Loucy (cell line): ENCODE measurements around the gene CDC42BPA.

ENCODE experiments used
- H2AFZ ChIP-seq: fragments of 200-600 bp; sonication (generic); 2 replicates; pipeline ENCODE4 v1.6.0; 2016; ENCODE audit warnings: antibody characterized with exemption, mild to moderate bottlenecking, low read length, moderate library complexity
- H3F3A ChIP-seq: fragments of 200-600 bp; 2 replicates; pipeline ENCODE4 v1.6.0; 2016; ENCODE audit warnings: antibody characterized with exemption, low read depth, mild to moderate bottlenecking
- H3K27me3 ChIP-seq: fragments of 200-600 bp; sonication (generic); 2 replicates; pipeline ENCODE4 v1.6.1; 2014; ENCODE audit warnings: low read length, mild to moderate bottlenecking; ENCODE audit not compliant: insufficient read depth, poor library complexity, severe bottlenecking
- H3K36me3 ChIP-seq: fragments of 200-600 bp; sonication (generic); 2 replicates; pipeline ENCODE4 v1.6.1; 2016; ENCODE audit warnings: low read length; ENCODE audit not compliant: insufficient read depth
- H3K4me1 ChIP-seq: fragments of 200-600 bp; sonication (generic); 2 replicates; pipeline ENCODE4 v1.5.1; 2014; ENCODE audit warnings: low read length, mild to moderate bottlenecking; ENCODE audit not compliant: insufficient read depth, poor library complexity, severe bottlenecking
- H3K4me2 ChIP-seq: fragments of 200-600 bp; sonication (generic); 2 replicates; pipeline ENCODE4 v1.6.0; 2014; ENCODE audit warnings: antibody characterized with exemption, low read length, low read depth, mild to moderate bottlenecking; ENCODE audit not compliant: poor library complexity, severe bottlenecking
- H3K4me3 ChIP-seq: fragments of 200-600 bp; sonication (generic); 2 replicates; pipeline ENCODE4 v1.5.1; 2014; ENCODE audit warnings: low read length, mild to moderate bottlenecking, mixed read lengths; ENCODE audit not compliant: poor library complexity, severe bottlenecking
- H3K79me2 ChIP-seq: fragments of 200-600 bp; sonication (generic); 2 replicates; pipeline ENCODE4 v1.6.1; 2014; ENCODE audit warnings: low read length; ENCODE audit not compliant: insufficient read depth
- H3K9ac ChIP-seq: fragments of 200-600 bp; sonication (generic); 2 replicates; pipeline ENCODE4 v1.6.0; 2014; ENCODE audit warnings: mild to moderate bottlenecking, low read depth, low read length, moderate library complexity; ENCODE audit not compliant: poor library complexity, severe bottlenecking
- H3K9me2 ChIP-seq: fragments of 200-600 bp; sonication (generic); replicated peaks from 2 replicates; pipeline ENCODE4 v1.6.1; 2016; ENCODE audit warnings: low read depth, low read length, mixed read lengths
- H3K9me3 ChIP-seq: fragments of 200-600 bp; sonication (generic); 2 replicates; pipeline ENCODE4 v1.6.1; 2014; ENCODE audit warnings: mild to moderate bottlenecking, antibody characterized with exemption, low read length, low read depth; ENCODE audit not compliant: insufficient read depth
- H4K20me1 ChIP-seq: fragments of 200-600 bp; sonication (generic); 2 replicates; pipeline ENCODE4 v1.6.0; 2014; ENCODE audit warnings: antibody characterized with exemption, low read length, mild to moderate bottlenecking; ENCODE audit not compliant: insufficient read depth, poor library complexity, severe bottlenecking
- EZH2phosphoT487 ChIP-seq: fragments of 200-600 bp; IDR thresholded peaks from 2 replicates; pipeline ENCODE4 v1.6.1; 2018; ENCODE audit warnings: antibody characterized with exemption, mild to moderate bottlenecking, moderate library complexity, borderline replicate concordance
- TF ChIP-seq, protein P1 (sequence below): fragments of 200-600 bp; sonication (generic); conservative IDR thresholded peaks from 2 replicates; pipeline ENCODE4 v1.5.1; 2014; ENCODE audit warnings: mild to moderate bottlenecking, antibody characterized with exemption, low read length

Gene CDC42BPA

GRCh38 chr1:227072991-227073390, 245.3 kb downstream of the CDC42BPA start:
- H3K9me3 ChIP-seq, result no peaks in the 10 kb centered on the region
- no peaks in the 10 kb centered on the region for H3K36me3 ChIP-seq
- TF ChIP-seq, protein P1, sequence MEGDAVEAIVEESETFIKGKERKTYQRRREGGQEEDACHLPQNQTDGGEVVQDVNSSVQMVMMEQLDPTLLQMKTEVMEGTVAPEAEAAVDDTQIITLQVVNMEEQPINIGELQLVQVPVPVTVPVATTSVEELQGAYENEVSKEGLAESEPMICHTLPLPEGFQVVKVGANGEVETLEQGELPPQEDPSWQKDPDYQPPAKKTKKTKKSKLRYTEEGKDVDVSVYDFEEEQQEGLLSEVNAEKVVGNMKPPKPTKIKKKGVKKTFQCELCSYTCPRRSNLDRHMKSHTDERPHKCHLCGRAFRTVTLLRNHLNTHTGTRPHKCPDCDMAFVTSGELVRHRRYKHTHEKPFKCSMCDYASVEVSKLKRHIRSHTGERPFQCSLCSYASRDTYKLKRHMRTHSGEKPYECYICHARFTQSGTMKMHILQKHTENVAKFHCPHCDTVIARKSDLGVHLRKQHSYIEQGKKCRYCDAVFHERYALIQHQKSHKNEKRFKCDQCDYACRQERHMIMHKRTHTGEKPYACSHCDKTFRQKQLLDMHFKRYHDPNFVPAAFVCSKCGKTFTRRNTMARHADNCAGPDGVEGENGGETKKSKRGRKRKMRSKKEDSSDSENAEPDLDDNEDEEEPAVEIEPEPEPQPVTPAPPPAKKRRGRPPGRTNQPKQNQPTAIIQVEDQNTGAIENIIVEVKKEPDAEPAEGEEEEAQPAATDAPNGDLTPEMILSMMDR, result no peak
- no peak for TF ChIP-seq EZH2phosphoT487
- H3K27me3 ChIP-seq, result peaks cover 10% of the 10 kb centered on the region
- 0 out of 2 replicates have a peak, but pooled peaks cover 5% of the 10 kb centered on the region for H3K9me2 ChIP-seq
- no peaks in the 10 kb centered on the region for H3K79me2 ChIP-seq
- no peak overlapping the region for H2AFZ ChIP-seq
- no peak overlapping the region for H3K4me3 ChIP-seq
- H3K4me2 ChIP-seq, result no peak overlapping the region
- no peak overlapping the region for H3K9ac ChIP-seq
- H4K20me1 ChIP-seq, result no peaks in the 10 kb centered on the region
- no peaks in the 10 kb centered on the region for H3K4me1 ChIP-seq
- 0 out of 2 replicates have a peak, but pooled peaks cover 2% of the 10 kb centered on the region for H3F3A ChIP-seq

GRCh38 chr1:227071895-227072587, 246.3 kb downstream of the CDC42BPA start:
- Histone ChIP-seq H3K36me3 (no peaks in the 10 kb centered on the region), H4K20me1 (no peaks in the 10 kb centered on the region), H3K9me3 (no peaks in the 10 kb centered on the region), H3K4me1 (no peaks in the 10 kb centered on the region), H3K79me2 (no peaks in the 10 kb centered on the region), H3K9me2 (no peaks in the 10 kb centered on the region), H3K4me3 (no peak overlapping the region), H3K4me2 (no peak overlapping the region), H2AFZ (no peak overlapping the region), H3K9ac (no peak overlapping the region), H3K27me3 (peaks cover under 1% of the 10 kb centered on the region), H3F3A (0 out of 2 replicates have a peak, but pooled peaks cover 2% of the 10 kb centered on the region)
- no peak for TF ChIP-seq EZH2phosphoT487
- TF ChIP-seq, protein P1, result no peak

- no peak for TF ChIP-seq EZH2phosphoT487
- TF ChIP-seq, protein P1, result no peak
- H2AFZ ChIP-seq, result no peak overlapping the region
- no peak overlapping the region for H3K4me3 ChIP-seq
- no peaks in the 10 kb centered on the region for H3K79me2 ChIP-seq
- H3K9ac ChIP-seq, result no peak overlapping the region
- H3K36me3 ChIP-seq, result no peaks in the 10 kb centered on the region
- H3F3A ChIP-seq, result 0 out of 2 replicates have a peak, but pooled peaks cover 2% of the 10 kb centered on the region
- no peaks in the 10 kb centered on the region for H3K27me3 ChIP-seq
- no peaks in the 10 kb centered on the region for H3K9me2 ChIP-seq
- H3K4me2 ChIP-seq, result no peak overlapping the region
- no peaks in the 10 kb centered on the region for H3K9me3 ChIP-seq
- H4K20me1 ChIP-seq, result no peaks in the 10 kb centered on the region
- no peaks in the 10 kb centered on the region for H3K4me1 ChIP-seq
Measured at GRCh38 chr1:227070638-227071285, 247.5 kb downstream of the CDC42BPA start.
